ENCODE data around the gene DUOXA2.

DNA sequence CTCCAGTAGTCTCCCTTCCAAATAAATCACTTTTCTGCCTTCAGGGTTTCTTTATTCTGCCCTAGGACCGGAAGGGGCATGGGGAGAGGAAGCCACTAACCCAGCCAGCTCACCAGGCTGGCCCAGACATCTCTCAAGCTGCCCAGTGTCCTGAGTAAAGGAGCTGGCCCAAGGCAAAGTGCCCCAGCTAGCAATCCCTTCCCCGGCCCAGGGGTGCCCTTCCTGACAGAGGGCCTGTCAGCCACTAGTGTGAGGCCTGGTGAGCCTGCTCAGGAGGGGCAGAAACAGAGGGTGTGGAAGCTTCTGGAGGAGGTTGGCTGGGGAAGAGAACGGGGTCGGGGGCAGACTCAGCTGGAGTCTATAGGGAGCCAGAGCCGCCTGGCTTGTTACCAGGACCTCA lies 51.4 kb downstream of the DUOXA2 start:
- TF ChIP-seq, protein P1, sequence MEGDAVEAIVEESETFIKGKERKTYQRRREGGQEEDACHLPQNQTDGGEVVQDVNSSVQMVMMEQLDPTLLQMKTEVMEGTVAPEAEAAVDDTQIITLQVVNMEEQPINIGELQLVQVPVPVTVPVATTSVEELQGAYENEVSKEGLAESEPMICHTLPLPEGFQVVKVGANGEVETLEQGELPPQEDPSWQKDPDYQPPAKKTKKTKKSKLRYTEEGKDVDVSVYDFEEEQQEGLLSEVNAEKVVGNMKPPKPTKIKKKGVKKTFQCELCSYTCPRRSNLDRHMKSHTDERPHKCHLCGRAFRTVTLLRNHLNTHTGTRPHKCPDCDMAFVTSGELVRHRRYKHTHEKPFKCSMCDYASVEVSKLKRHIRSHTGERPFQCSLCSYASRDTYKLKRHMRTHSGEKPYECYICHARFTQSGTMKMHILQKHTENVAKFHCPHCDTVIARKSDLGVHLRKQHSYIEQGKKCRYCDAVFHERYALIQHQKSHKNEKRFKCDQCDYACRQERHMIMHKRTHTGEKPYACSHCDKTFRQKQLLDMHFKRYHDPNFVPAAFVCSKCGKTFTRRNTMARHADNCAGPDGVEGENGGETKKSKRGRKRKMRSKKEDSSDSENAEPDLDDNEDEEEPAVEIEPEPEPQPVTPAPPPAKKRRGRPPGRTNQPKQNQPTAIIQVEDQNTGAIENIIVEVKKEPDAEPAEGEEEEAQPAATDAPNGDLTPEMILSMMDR (IDR thresholded peaks at IDR 0.05) = no peak
- TF ChIP-seq POLR2AphosphoS5 (IDR thresholded peaks at IDR 0.05) = no peak
- no peak for TF ChIP-seq POLR2A (IDR thresholded peaks at IDR 0.05)

All from gastroesophageal sphincter (tissue), 3 donors.